ENCODE results near the gene BCO2.

BCO2 gene

GRCh38 chr11:112260490-112260889, 85.2 kb downstream of the BCO2 start, which contains the start of gene PLET1:
PLET1 (minus strand) TSS chr11:112260860; CDS start chr11:112260589, 271 bp downstream.
- DNase-seq = no peak

GRCh38 chr11:112265659-112266409, 90.5 kb downstream of the BCO2 start:
- DNase-seq = no peak

GRCh38 chr11:112266410-112266778, 91.1 kb downstream of the BCO2 start:
- no peak for DNase-seq

GRCh38 chr11:112267188-112267591, 91.9 kb downstream of the BCO2 start:
- DNase-seq = no peak

- no peak for DNase-seq
Observed at GRCh38 chr11:112268406-112268805, 93.1 kb downstream of the BCO2 start.
